ENCODE measurements around the gene AMBP.

DNA sequence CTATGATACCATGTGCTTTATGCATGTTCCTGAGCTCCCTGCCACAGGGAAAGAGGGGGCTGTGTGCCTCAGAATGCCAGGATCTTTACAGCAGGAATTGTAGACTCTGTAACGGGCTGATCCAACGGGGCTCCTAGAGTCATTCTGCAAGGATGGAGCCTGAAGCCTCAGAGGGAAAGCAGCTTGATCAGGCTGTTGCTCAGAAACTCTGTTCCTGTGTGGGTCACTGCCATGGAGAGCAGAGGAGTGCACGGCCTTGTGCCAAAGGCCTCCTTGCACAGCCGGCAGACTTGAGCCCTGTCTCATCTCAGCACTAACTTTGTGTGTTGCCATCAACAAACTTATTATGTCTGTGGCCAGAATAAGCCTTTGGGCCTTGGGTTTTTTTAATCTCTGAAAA lies 51.8 kb downstream of the AMBP start:
- TF ChIP-seq, protein P1, sequence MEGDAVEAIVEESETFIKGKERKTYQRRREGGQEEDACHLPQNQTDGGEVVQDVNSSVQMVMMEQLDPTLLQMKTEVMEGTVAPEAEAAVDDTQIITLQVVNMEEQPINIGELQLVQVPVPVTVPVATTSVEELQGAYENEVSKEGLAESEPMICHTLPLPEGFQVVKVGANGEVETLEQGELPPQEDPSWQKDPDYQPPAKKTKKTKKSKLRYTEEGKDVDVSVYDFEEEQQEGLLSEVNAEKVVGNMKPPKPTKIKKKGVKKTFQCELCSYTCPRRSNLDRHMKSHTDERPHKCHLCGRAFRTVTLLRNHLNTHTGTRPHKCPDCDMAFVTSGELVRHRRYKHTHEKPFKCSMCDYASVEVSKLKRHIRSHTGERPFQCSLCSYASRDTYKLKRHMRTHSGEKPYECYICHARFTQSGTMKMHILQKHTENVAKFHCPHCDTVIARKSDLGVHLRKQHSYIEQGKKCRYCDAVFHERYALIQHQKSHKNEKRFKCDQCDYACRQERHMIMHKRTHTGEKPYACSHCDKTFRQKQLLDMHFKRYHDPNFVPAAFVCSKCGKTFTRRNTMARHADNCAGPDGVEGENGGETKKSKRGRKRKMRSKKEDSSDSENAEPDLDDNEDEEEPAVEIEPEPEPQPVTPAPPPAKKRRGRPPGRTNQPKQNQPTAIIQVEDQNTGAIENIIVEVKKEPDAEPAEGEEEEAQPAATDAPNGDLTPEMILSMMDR (IDR thresholded peaks at IDR 0.05): no peak
- TF ChIP-seq EZH2 (IDR thresholded peaks at IDR 0.05; ENCODE audit: borderline replicate concordance, insufficient read depth, low read depth, low read length, poor library complexity, severe bottlenecking): no peak
